Kidney epithelial cell (primary cell): ENCODE results near the gene SASH1. TPM values are rescaled to one million over a fixed set of nuclear protein-coding genes. Genes with fewer than 3 reads are reported as not detected.

Source experiments
- DNase-seq: peaks from one replicate; pipeline ENCODE4 v3.0.0-alpha.2; 2010; ENCODE audit warnings: low read depth
- H3K27me3 ChIP-seq: 2 replicates; pipeline ENCODE4 v1.6.0; 2011; ENCODE audit warnings: low read length; ENCODE audit not compliant: control insufficient read depth, insufficient read depth
- H3K36me3 ChIP-seq: 2 replicates; pipeline ENCODE4 v1.5.1; 2011; ENCODE audit warnings: low read length; ENCODE audit not compliant: control insufficient read depth, insufficient read depth
- H3K4me3 ChIP-seq: 2 replicates; pipeline ENCODE4 v1.5.1; 2011; ENCODE audit warnings: low read depth, mild to moderate bottlenecking, control low read depth, low read length
- total RNA-seq: library from RNA; depleted of rRNA; stranded (reverse); fragments of >200 nt; gene quantifications from 2 replicates; pipeline ENCODE4 v1.2.3, GENCODE V29; 2015
- TF ChIP-seq, protein P1 (sequence below): IDR thresholded peaks from 2 replicates; pipeline ENCODE4 v1.5.1; 2011; ENCODE audit warnings: mild to moderate bottlenecking, moderate library complexity, low read length, control low read depth, inconsistent platforms; ENCODE audit not compliant: insufficient read depth, poor library complexity, severe bottlenecking

Gene SASH1
- total RNA-seq, 1 donor from 2014 or later, result 13.8 TPM

DNA sequence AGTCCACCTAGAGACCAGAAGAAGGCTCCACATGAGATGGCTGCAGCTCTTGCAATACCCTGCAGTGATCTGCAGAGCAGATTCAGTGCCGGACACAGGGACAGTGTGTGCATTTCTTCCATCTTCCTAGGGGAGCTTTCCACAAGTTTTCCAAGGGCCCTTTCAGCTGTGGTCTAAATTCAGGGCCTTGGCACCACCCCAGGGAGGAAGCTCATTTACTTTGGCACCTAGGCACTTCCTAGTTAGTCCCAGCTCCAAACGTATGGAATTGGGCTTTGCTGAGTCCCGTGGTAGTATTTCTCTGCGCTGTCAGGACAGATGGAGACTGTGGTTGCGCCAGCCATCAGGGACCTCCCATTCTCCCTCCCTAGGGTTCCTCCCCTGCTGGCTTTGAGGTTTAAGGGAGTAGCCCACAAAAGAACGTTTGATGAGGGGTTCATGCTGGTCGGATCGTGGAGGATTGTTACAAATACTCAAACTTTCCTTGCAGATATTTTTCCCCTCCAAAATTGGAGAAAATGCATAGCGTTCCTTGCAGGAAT, 221.9 kb downstream of the SASH1 start:
- no peak for DNase-seq
- Histone ChIP-seq H3K36me3 (no peaks in the 10 kb centered on the region), H3K27me3 (no peaks in the 10 kb centered on the region), H3K4me3 (no peak overlapping the region)
- TF ChIP-seq, protein P1, sequence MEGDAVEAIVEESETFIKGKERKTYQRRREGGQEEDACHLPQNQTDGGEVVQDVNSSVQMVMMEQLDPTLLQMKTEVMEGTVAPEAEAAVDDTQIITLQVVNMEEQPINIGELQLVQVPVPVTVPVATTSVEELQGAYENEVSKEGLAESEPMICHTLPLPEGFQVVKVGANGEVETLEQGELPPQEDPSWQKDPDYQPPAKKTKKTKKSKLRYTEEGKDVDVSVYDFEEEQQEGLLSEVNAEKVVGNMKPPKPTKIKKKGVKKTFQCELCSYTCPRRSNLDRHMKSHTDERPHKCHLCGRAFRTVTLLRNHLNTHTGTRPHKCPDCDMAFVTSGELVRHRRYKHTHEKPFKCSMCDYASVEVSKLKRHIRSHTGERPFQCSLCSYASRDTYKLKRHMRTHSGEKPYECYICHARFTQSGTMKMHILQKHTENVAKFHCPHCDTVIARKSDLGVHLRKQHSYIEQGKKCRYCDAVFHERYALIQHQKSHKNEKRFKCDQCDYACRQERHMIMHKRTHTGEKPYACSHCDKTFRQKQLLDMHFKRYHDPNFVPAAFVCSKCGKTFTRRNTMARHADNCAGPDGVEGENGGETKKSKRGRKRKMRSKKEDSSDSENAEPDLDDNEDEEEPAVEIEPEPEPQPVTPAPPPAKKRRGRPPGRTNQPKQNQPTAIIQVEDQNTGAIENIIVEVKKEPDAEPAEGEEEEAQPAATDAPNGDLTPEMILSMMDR, result no peak

DNA sequence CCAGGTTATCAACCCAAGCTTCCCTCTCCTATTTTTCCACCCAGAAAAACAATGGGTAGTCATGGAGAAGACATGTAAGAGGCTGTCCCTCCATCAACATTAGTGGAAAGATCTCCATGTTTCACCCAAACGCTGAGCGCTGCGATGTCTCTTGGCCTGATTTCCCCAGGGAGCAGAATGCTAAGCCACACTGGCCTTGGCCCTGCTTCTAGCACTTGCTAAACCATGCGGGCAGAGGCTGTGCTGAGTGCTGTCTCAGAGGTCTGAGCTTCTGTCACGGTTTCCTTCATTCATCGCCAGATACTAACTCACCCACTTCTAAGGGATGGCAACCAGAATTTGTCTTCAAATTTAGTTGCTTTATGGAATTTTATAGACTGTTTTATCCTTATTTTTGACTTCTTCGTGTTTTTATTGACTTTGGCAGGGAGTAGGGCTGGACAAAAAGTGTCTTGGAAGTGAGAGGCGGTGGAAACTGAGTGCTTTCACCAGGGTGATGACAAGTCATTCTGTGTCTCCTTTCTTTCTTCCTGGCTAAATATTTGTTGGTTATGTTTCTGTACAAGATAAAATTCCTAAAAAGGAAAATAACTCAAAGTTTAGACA, 222.8 kb downstream of the SASH1 start:
- TF ChIP-seq, protein P1, result no peak
- DNase-seq, result no peak
- Histone ChIP-seq H3K4me3 (no peak overlapping the region), H3K36me3 (no peaks in the 10 kb centered on the region), H3K27me3 (no peaks in the 10 kb centered on the region)

DNA sequence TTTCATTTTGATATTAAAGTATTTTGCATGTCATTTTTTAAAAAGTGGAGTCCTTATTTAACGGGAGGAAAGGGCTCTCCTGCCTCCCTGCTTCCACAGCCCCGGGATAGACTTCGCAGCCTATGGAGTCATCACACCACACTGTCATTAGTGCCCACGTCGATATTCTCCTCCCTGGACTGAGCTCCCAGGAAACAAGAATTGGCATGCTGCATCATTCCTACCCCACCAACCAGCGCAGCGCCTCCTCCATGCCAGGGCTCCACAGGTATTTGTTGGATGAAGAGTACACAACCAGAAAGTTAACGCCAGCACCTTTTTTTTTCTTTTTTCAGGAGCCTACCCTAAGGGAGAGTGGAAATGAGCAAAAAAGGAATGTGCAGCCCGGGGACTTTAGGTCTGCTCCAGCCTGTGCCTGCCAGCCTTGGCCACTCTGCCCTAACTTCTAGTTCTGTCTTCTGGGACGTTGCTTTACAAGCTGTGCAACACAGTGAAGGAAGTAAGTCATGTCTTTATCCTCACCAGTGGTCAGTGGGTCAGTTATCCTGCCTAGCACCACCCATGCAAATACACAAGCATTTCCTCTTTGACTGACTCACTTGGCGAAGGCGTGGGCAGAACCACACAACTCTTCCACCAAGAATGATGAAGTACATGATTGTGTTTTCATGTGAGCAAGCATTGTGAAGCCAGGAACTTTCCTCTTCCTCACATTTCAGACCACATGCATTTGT, 223.5 kb downstream of the SASH1 start:
- Histone ChIP-seq H3K27me3 (no peaks in the 10 kb centered on the region), H3K4me3 (no peak overlapping the region), H3K36me3 (no peaks in the 10 kb centered on the region)
- TF ChIP-seq, protein P1, result no peak
- peak; percentile 79 for DNase-seq

DNA sequence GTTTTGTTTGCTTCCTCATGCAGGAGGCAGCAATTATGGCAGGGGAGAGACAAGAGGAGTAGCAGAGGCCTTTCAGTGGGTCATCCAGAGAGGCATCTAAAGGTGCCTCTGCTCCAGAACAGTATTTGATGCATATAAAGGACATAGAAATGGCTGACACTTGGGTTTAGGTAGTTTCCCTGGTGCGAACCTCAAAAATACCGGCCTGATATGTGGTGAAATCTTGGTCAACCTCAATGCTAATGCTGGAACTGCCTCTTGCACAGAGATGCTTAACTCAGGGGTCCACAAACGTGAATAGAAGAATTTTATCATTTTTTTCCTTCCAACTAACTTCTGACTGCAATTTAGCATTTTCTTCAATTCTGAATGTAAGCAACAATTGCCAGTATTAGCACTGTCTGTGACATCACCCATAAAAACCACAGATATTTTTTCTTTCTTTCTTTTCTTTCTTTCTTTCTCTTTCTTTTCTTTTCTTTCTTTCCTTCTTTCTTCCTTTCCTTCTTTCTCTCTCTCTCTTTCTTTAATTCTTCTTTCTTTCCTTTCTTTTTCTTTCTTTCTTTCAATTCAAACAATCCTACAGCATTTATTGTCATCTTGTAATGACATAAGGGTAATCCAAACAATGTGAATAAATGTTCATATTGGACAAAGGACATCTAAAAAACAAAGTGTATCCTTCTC, 224.2 kb downstream of the SASH1 start:
- no peaks in the 10 kb centered on the region for H3K27me3 ChIP-seq
- DNase-seq, result no peak
- TF ChIP-seq, protein P1, result no peak
- H3K4me3 ChIP-seq, result no peak overlapping the region
- no peaks in the 10 kb centered on the region for H3K36me3 ChIP-seq

DNA sequence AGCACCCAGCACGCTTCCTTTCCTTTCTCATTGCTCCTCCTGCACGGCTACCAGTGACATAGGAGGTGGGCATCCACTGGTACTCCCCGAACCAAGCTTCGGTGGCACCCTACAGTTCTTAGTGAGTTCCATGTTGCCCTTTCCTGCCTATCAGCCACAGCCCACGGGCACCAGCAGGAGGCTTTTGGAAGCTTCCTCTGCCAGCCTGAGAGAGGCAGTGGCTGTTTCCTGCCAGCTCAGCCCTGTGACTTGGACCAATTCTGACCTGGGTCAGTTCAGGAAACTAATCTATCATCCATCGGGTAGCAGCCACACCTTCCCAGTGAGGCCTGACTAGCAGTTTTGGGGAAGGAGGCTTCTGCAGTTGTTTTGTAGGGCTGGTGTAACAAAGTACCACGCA, 227.8 kb downstream of the SASH1 start:
- Histone ChIP-seq H3K27me3 (no peaks in the 10 kb centered on the region), H3K4me3 (no peak overlapping the region), H3K36me3 (no peaks in the 10 kb centered on the region)
- no peak for DNase-seq
- TF ChIP-seq, protein P1, result no peak
